GM18526 (cell line): Measurements from ENCODE around the gene TXK.

Experiments
- POLR2A ChIP-seq: IDR thresholded peaks from 3 replicates; pipeline ENCODE4 v1.6.1; 2011; ENCODE audit not compliant: insufficient read length; ENCODE audit errors: extremely low read depth

TXK gene

GRCh38 chr4:48134081-48134480, at the start of gene TXK:
TXK (minus strand) TSS chr4:48134250; CDS start chr4:48134170, 80 bp downstream.
- TF ChIP-seq POLR2A, result no peak

- no peak for TF ChIP-seq POLR2A
Measured at GRCh38 chr4:48180234-48180633, 46.2 kb upstream of the TXK start.

- TF ChIP-seq POLR2A, result no peak
Measured at GRCh38 chr4:48178931-48179330, 44.9 kb upstream of the TXK start.

GRCh38 chr4:48175806-48176205, 41.8 kb upstream of the TXK start:
- no peak for TF ChIP-seq POLR2A

- no peak for TF ChIP-seq POLR2A
Measured at GRCh38 chr4:48175328-48175727, 41.3 kb upstream of the TXK start.

GRCh38 chr4:48173056-48173991, 39.3 kb upstream of the TXK start:
- no peak for TF ChIP-seq POLR2A

- TF ChIP-seq POLR2A, result no peak
Measured at GRCh38 chr4:48172651-48173050, 38.6 kb upstream of the TXK start.

- TF ChIP-seq POLR2A, result no peak
Measured at GRCh38 chr4:48169636-48170035, 35.6 kb upstream of the TXK start.

- no peak for TF ChIP-seq POLR2A
Measured at GRCh38 chr4:48167538-48168263, 33.7 kb upstream of the TXK start.

- no peak for TF ChIP-seq POLR2A
Measured at GRCh38 chr4:48163746-48164145, 29.7 kb upstream of the TXK start.

- no peak for TF ChIP-seq POLR2A
Measured at GRCh38 chr4:48162162-48162561, 28.1 kb upstream of the TXK start.

GRCh38 chr4:48157271-48157670, 23.2 kb upstream of the TXK start:
- no peak for TF ChIP-seq POLR2A

GRCh38 chr4:48156423-48156822, 22.4 kb upstream of the TXK start:
- no peak for TF ChIP-seq POLR2A

- TF ChIP-seq POLR2A, result no peak
Measured at GRCh38 chr4:48153791-48154550, 19.9 kb upstream of the TXK start.

GRCh38 chr4:48152259-48152658, 18.2 kb upstream of the TXK start:
- TF ChIP-seq POLR2A, result no peak
